ENCODE measurements around the gene PRCD. TPM values are rescaled to one million over a fixed set of nuclear protein-coding genes. Genes with fewer than 3 reads are reported as not detected.

Gene PRCD
- polyA plus RNA-seq, 1 of the 3 experiments (the other 2 are of a cell fraction), result 2.2 TPM

DNA sequence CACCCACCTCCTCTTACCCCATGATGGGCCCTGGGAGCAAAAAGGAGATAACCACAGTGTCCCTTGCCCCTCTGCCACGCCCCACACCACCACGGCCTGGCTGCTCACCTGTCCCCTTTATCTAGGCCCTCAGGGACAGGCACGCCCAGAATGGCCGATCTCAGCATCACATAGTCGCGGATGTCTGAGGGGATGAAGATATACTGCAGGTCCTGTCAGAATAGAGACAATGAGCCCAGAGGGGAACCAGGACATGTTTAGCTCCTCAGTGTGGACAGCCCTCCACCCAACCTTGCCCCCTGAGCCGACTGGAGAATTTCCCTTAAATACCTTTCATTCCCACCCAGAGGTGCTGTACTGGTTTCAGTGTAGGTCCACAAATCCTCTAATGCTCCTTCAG, 30.6 kb downstream of the PRCD start:
- Histone ChIP-seq H3K27me3 (ENCODE audit: insufficient read depth) (no peaks in the 10 kb centered on the region), H3K9ac (no peak overlapping the region), H3K4me2 (no peak overlapping the region), H4K20me1 (ENCODE audit: insufficient read depth) (peaks cover 17% of the 10 kb centered on the region), H3K9me2 (no peaks in the 10 kb centered on the region), H3K4me1 (ENCODE audit: control insufficient read depth in 1 of 2, insufficient read depth in 2 of 2, low read depth in 1 of 2, low read length in 1 of 2) (peaks cover 0 to 5% of the 10 kb centered on the region in 2 experiments; a peak in 1 of 4 replicates), H3K4me3 (ENCODE audit: low read depth in 2 of 2, low read length in 1 of 2) (no peak overlapping the region), H3K9me3 (no peaks in the 10 kb centered on the region), H3K79me2 (ENCODE audit: insufficient read depth) (peaks cover 3% of the 10 kb centered on the region; the same call in 1 of the 2 replicates), H3F3A (replicated peaks; ENCODE audit: insufficient read depth) (peaks cover 19% of the 10 kb centered on the region), H3K27ac (ENCODE audit: low read depth in 2 of 2, low read length in 1 of 2) (no peak overlapping the region), H2AFZ (ENCODE audit: low read depth) (no peak overlapping the region), H3K36me3 (replicated peaks in 1 of 2; ENCODE audit: control insufficient read depth in 1 of 2, insufficient read depth in 2 of 2, low read length in 1 of 2) (peaks cover 3 to 13% of the 10 kb centered on the region in 2 experiments)
- POLR2A ChIA-PET, result no interaction called here
- CTCF ChIA-PET, result interaction anchor here (0.9 to 8.8 kb wide), 5 partner anchors 11 to 486 kb away, joined by 3 to 89 read pairs (median 4); no protein-coding TSS in a partner anchor
- 91% methylated on average over 7 of the region's 7 CpGs for WGBS (ENCODE audit: low lambda C conversion rate)
- TF ChIP-seq RXRA (IDR thresholded peaks at IDR 0.05; ENCODE audit: borderline replicate concordance, low read depth) (no peak), GABPA (IDR thresholded peaks at IDR 0.05; ENCODE audit: low read depth) (no peak), FOXJ3 (CRISPR knock-in tag; IDR thresholded peaks at IDR 0.05) (no peak)
- TF ChIP-seq, protein P1, sequence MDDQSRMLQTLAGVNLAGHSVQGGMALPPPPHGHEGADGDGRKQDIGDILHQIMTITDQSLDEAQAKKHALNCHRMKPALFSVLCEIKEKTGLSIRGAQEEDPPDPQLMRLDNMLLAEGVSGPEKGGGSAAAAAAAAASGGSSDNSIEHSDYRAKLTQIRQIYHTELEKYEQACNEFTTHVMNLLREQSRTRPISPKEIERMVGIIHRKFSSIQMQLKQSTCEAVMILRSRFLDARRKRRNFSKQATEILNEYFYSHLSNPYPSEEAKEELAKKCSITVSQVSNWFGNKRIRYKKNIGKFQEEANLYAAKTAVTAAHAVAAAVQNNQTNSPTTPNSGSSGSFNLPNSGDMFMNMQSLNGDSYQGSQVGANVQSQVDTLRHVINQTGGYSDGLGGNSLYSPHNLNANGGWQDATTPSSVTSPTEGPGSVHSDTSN (IDR thresholded peaks at IDR 0.05), result no peak
- peak; percentile 28 for DNase-seq

- no peaks in the 10 kb centered on the region for H3K27me3 ChIP-seq (ENCODE audit: insufficient read depth)
- CTCF ChIA-PET, result interaction anchor here (0.9 to 8.8 kb wide), 7 partner anchors 12 to 485 kb away, joined by 3 to 89 read pairs (median 4); partner anchors contain the start of gene ST6GALNAC2
- no peak overlapping the region for H3K9ac ChIP-seq
- no peak for DNase-seq
- H3K79me2 ChIP-seq (ENCODE audit: insufficient read depth), result no peaks in the 10 kb centered on the region
- peaks cover 0 to 5% of the 10 kb centered on the region in 2 experiments; a peak in 1 of 4 replicates for H3K4me1 ChIP-seq (ENCODE audit: control insufficient read depth in 1 of 2, insufficient read depth in 2 of 2, low read depth in 1 of 2, low read length in 1 of 2)
- H2AFZ ChIP-seq (ENCODE audit: low read depth), result no peak overlapping the region
- no peaks in the 10 kb centered on the region for H3K9me3 ChIP-seq
- peaks cover 12% of the 10 kb centered on the region for H4K20me1 ChIP-seq (ENCODE audit: insufficient read depth)
- H3F3A ChIP-seq (replicated peaks; ENCODE audit: insufficient read depth), result peaks cover 14% of the 10 kb centered on the region
- POLR2A ChIA-PET, result no interaction called here
- H3K27ac ChIP-seq (ENCODE audit: low read depth in 2 of 2, low read length in 1 of 2), result no peak overlapping the region
- H3K4me2 ChIP-seq, result no peak overlapping the region
- peaks cover 0 to 8% of the 10 kb centered on the region in 2 experiments for H3K36me3 ChIP-seq (replicated peaks in 1 of 2; ENCODE audit: control insufficient read depth in 1 of 2, insufficient read depth in 2 of 2, low read length in 1 of 2)
- H3K4me3 ChIP-seq (ENCODE audit: low read depth in 2 of 2, low read length in 1 of 2), result no peak overlapping the region
- H3K9me2 ChIP-seq, result no peaks in the 10 kb centered on the region
- 98% methylated on average over 13 of the region's 13 CpGs for WGBS (ENCODE audit: low lambda C conversion rate)
- TF ChIP-seq, protein P1 (IDR thresholded peaks at IDR 0.05), result no peak
- TF ChIP-seq REST (IDR thresholded peaks at IDR 0.05; ENCODE audit: low read depth, low read length), result no peak
- no peak for TF ChIP-seq EZH2phosphoT487 (IDR thresholded peaks at IDR 0.05; ENCODE audit: borderline replicate concordance, low read depth)
- TF ChIP-seq RCOR1 (IDR thresholded peaks at IDR 0.05; ENCODE audit: low read length), result no peak
- no peak for TF ChIP-seq TAF1 (IDR thresholded peaks at IDR 0.05; ENCODE audit: borderline replicate concordance, low read depth, low read length)
- no peak for TF ChIP-seq MXI1 (IDR thresholded peaks at IDR 0.05; ENCODE audit: low read depth, low read length)
- no peak for TF ChIP-seq JUND (IDR thresholded peaks at IDR 0.05)
- TF ChIP-seq, protein P2, sequence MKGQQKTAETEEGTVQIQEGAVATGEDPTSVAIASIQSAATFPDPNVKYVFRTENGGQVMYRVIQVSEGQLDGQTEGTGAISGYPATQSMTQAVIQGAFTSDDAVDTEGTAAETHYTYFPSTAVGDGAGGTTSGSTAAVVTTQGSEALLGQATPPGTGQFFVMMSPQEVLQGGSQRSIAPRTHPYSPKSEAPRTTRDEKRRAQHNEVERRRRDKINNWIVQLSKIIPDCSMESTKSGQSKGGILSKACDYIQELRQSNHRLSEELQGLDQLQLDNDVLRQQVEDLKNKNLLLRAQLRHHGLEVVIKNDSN (IDR thresholded peaks at IDR 0.05; ENCODE audit: borderline replicate concordance, low read depth), result no peak
- TF ChIP-seq YY1 (IDR thresholded peaks at IDR 0.05; ENCODE audit: low read depth), result no peak
- TF ChIP-seq ZBTB33 (IDR thresholded peaks at IDR 0.05; ENCODE audit: borderline replicate concordance, low read depth), result no peak
- TF ChIP-seq, protein P3, sequence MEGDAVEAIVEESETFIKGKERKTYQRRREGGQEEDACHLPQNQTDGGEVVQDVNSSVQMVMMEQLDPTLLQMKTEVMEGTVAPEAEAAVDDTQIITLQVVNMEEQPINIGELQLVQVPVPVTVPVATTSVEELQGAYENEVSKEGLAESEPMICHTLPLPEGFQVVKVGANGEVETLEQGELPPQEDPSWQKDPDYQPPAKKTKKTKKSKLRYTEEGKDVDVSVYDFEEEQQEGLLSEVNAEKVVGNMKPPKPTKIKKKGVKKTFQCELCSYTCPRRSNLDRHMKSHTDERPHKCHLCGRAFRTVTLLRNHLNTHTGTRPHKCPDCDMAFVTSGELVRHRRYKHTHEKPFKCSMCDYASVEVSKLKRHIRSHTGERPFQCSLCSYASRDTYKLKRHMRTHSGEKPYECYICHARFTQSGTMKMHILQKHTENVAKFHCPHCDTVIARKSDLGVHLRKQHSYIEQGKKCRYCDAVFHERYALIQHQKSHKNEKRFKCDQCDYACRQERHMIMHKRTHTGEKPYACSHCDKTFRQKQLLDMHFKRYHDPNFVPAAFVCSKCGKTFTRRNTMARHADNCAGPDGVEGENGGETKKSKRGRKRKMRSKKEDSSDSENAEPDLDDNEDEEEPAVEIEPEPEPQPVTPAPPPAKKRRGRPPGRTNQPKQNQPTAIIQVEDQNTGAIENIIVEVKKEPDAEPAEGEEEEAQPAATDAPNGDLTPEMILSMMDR (IDR thresholded peaks at IDR 0.05), result no peak
- no peak for TF ChIP-seq MEF2A (IDR thresholded peaks at IDR 0.05; ENCODE audit: borderline replicate concordance, low read depth)
Observed at GRCh38 chr17:76570877-76571471, 31.1 kb downstream of the PRCD start.

Measured in SK-N-SH (cell line).